K562 treated with DMSO at 1 percent for 4 hours (cell line): ENCODE data around the gene VPS51. TPM values are rescaled to one million over a fixed set of nuclear protein-coding genes. Genes with fewer than 3 reads are reported as not detected.

Experiments used
- total RNA-seq: library from RNA; unstranded; fragments of 300-600 nt; gene quantifications from 2 replicates; pipeline ENCODE4 v1.2.3, GENCODE V29; 2022; ENCODE audit not compliant: insufficient read depth

VPS51 gene
- total RNA-seq: 153 and 168 TPM in 2 replicates

DNA sequence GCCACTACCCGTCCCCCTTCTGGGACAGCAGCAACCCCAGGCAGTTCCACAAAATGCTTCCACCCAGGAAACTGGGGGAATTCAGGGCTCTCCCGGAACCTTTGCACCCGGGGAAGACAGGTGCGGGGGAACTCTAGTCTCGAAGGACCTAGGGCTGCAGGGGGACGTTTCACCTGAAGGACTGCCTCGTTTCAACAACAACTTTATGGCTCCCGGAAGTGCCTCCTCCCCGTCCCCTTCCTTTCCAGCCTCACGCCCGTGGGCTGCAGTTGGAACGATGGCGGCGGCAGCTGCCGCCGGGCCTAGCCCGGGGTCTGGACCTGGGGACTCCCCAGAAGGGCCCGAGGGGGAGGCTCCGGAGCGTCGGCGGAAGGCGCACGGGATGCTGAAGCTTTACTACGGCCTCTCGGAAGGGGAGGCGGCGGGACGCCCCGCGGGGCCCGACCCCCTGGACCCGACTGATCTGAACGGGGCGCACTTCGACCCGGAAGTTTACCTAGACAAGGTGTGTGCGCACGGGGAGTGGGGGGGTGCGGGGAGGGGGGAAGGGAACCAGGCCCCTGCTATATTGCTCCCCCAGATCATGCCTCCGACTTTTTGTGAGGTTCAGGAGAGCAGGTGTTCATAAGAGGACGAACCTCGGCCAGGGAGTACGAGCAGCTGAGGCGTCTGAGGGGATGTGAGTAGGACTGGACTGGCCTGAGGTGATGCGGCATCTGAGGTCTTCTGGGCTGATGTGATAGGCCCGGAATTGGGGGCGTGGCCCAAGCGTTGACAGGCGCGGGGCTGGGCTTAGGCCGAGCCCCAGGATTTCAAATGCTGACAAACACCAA is at the start of gene VPS51:
Gene VPS51 (plus strand): TSS at position 241 of the 833 bp plus-strand sequence. CDS start 37 bp downstream, at position 278.

DNA sequence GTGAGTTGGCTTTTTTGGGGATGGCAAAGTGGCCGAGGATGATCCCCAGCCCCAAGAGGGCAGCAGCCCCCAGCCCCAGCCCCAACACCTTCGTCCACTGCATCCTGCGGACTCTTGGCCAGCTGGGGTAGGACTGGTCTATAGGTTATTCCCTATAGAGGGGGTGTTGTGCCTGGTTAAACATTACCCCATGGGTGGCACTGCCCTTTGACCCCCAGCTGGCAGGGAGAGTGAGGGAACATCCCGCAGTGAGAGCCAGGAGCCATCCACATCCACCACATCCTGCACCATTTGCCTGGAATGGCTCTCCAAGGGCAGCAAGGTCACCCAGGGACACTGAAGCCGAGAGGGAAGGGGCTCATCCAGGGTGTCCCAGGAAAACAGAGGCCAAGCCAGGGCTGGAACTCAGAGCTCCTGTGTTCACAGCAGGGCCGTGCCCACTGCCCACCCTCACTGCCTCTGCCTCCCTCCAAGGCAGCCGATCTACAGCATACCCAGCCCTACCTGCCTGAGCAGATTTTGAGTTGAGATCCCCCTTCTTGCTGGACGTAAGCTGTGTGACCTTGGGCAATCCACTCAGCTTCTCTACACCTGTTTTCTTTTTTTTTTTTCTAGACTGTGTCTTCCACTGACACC is 37.5 kb upstream of the VPS51 start, which contains the start of gene NAALADL1:
Gene NAALADL1 (minus strand): TSS at position 135 of the 636 bp plus-strand sequence. CDS start 32 bp downstream, at position 103.

DNA sequence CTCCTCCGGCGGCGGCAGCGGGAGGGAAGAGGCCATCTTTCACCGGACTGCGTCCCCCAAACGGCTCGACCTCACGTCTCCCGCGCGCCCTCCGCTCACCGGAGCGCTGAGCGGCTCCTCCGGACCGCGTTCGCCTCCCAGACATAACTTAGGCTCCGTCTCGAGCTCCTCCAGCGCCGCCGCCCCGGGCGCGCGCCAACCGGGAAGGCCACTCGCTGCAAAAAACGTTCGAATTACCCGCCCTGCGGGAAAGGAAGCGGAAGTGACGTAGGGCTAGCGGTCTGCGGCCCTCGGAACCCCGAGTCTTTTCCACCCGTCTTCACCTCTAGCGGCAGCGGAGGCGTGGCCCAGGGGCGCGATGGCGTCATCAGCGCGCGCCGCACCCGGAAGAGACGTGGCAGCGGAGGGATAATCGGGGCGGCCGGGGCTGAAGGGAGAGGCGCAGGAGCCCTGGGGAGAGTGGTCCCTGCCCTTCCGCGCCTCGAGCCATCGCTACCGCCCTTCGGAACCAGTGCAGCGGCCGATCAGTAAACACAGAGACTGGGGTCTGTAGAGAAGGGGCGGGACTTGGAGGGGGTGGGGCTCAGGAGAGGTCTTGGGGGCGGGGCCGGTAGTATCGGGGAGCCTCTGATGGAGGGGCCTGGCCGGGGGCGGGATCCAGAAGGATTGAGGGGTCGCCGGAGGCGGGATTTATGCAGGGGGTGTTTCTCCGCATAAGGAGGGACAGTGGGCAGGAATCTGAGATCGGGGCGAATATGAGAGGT is 12.0 kb upstream of the VPS51 start, which contains the start of the genes CDCA5 and ZFPL1:
Gene CDCA5 (minus strand): TSS at position 207 of the 764 bp plus-strand sequence. CDS start 62 bp downstream, at position 145.
Gene ZFPL1 (plus strand): TSS at position 389 of the 764 bp plus-strand sequence. CDS start 477 bp downstream, outside the sequence.

DNA sequence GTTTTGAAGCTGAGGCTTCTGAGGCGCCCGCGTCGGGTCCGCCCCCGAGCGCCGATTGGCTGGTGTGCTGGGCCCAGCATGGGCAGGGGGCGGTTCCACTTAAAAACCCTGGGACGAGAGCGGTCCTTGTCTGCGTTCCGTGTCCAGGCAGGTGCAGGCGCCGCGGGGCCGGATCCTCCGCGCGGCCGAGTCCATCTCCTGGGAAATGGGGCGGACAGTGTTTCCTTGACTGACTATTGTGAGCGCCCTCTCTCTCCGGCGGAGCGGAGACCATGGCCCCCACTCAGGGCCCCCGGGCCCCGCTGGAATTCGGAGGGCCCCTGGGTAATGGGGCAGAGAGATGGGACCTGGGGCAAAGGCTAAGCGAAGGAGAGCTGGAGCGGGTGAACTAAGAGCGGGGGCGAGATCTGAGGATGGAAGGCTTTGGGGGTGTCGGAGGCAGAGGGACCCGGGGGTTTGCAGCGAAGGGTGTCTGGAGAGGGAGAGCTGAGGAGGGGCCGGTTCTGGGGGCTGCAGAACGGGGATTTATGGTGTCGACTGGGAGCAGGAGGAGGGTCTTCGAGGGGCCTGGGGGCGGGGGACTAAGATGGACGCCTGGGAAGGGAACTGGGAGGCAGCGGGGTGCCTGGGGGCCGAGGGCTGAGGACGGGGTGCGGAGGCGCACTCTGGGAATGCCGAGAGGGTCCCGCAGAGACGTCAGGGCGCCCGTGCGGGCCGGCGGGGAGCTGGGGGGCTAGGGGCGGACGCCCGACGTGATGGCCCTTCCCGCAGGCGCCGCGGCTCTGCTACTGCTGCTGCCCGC is 15.9 kb downstream of the VPS51 start, which contains the start of gene TM7SF2:
Gene TM7SF2 (plus strand): TSS at position 129 of the 802 bp plus-strand sequence. CDS start 144 bp downstream, at position 273.

DNA sequence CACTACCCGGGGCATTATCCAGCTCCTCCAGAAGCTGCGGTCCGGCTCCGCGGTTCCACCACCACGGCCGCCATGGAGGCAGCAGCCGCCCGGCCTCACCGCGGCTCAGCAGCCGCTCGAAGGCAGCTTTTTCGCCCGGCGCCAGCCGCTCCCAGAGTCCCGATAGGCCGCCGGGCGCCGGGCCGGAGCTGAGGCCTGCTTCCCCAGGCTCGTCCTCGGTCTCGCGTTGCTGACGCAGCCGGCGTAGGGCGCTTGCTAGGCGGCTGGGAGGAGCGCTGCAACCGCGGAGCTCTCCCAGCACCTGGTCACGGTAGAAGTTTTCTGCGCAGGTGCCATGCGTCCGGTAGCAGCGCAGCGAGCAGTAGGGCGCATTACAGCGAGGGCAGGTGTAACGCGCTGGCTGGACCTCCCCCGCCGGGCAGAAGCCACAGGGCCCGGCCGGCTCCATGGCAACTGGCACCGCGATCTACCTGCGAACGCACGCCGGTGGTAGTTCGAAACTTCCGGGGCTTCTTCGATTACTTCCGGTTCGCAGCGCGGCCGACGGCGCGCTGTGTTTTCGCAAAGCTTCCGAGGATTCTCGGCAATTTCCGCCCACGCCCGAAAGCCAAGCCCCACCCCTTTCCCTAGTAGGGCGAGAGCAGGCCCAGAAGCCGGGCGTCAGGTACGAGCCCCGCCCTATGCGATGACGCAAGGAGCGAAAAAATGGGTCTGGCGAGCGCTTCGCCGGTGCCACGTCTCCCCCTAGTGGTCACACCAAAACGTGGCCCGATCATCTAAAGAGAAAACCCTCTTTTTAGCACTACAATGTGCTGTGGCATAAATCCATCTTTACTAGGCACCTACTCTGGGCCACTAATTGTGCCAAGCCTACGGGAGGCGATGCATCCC is 21.4 kb downstream of the VPS51 start, which contains the start of gene ZNHIT2:
Gene ZNHIT2 (minus strand): TSS at position 496 of the 891 bp plus-strand sequence. CDS start 48 bp downstream, at position 448.

GRCh38 chr11:65121865-65122696 is 26.1 kb downstream of the VPS51 start, which contains the start of the genes FAU and MRPL49:
Gene FAU, minus strand, starts transcription at chr11:65122134. Its CDS starts 321 bp downstream, at chr11:65121813.
Gene MRPL49, plus strand, starts transcription at chr11:65122321. Its CDS starts 26 bp downstream, at chr11:65122347.

DNA sequence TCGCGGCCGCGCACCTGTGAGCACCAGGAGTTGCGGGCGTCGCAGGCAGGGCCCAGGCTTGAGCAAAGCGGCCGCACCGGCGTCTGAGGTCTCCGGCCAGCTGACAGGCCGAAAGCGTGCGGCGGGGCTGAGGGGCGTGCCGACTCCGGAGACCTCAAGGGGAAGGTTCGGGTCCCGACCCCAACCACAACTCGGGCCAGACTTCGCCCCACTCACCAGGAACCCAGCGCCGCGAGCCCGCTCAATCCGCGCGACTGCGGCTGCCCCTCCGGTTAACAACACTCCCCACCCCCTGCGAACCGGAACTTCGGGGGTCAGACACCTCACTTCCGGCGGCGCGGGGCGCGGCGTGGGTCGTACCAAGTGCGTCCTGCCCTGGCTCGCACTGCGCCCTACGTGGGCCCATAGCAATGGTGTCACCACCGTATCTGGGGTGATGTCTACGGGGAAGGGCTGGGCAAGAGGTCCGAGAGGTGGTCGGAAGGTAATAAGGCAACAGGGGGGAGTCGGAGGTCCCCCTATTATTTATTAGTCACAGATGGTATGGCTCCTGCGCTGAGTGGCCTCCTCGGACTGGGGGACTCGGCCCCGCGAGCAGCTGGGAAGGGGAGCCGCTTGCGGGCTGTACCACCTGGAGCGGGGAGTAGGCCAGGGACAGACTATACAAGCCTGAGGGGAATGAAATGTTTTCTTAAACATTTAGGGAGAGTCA is 38.4 kb downstream of the VPS51 start, which contains the start of gene SYVN1:
Gene SYVN1 (minus strand): TSS at position 280 of the 712 bp plus-strand sequence. CDS start 918 bp downstream, outside the sequence.

Other genes with a start within 250 kb of the VPS51 start
- gene EHD1, start 217.6 kb upstream of the VPS51 start, total RNA-seq: 46.2 and 57.9 TPM in 2 replicates
- gene ATG2A, start 179.0 kb upstream of the VPS51 start, total RNA-seq: 28.1 and 38.9 TPM in 2 replicates
- 8.5 and 13.9 TPM in 2 replicates for gene PPP2R5B, start 171.5 kb upstream of the VPS51 start, total RNA-seq
- gene GPHA2, start 160.3 kb upstream of the VPS51 start, total RNA-seq: not detected in 2 replicates
- not detected in 2 replicates for gene MAJIN, start 124.1 kb upstream of the VPS51 start, total RNA-seq
- gene BATF2, start 99.2 kb upstream of the VPS51 start, total RNA-seq: 4.3 and 5.6 TPM in 2 replicates
- gene ARL2, start 82.1 kb upstream of the VPS51 start, total RNA-seq: 166 and 168 TPM in 2 replicates
- gene SNX15, start 68.8 kb upstream of the VPS51 start, total RNA-seq: 33.8 and 37.5 TPM in 2 replicates
- gene SAC3D1, start 55.0 kb upstream of the VPS51 start, total RNA-seq: 50.3 and 51.3 TPM in 2 replicates
- 1.1 TPM in 1 of 2 replicates, not detected in the other for gene NAALADL1, start 37.7 kb upstream of the VPS51 start, total RNA-seq
- 68.8 and 84.7 TPM in 2 replicates for gene CDCA5, start 12.2 kb upstream of the VPS51 start, total RNA-seq
- 61.2 and 79.7 TPM in 2 replicates for gene ZFPL1, start 12.0 kb upstream of the VPS51 start, total RNA-seq
- 16.1 and 16.4 TPM in 2 replicates for gene TM7SF2, start 15.7 kb downstream of the VPS51 start, total RNA-seq
- gene ZNHIT2, start 21.5 kb downstream of the VPS51 start, total RNA-seq: 16.2 and 21.9 TPM in 2 replicates
- gene FAU, start 25.9 kb downstream of the VPS51 start, total RNA-seq: 1,054 and 1,266 TPM in 2 replicates
- gene MRPL49, start 26.1 kb downstream of the VPS51 start, total RNA-seq: 69.2 and 74.8 TPM in 2 replicates
- gene SYVN1, start 38.3 kb downstream of the VPS51 start, total RNA-seq: 43.5 and 53.4 TPM in 2 replicates
- 13.6 and 14.1 TPM in 2 replicates for gene SPDYC, start 74.0 kb downstream of the VPS51 start, total RNA-seq
- 149 and 191 TPM in 2 replicates for gene CAPN1, start 85.7 kb downstream of the VPS51 start, total RNA-seq
- 14.6 and 18.3 TPM in 2 replicates for gene POLA2, start 165.7 kb downstream of the VPS51 start, total RNA-seq
- gene CDC42EP2, start 218.7 kb downstream of the VPS51 start, total RNA-seq: 1.9 and 3.4 TPM in 2 replicates
- 50.7 and 55.1 TPM in 2 replicates for gene DPF2, start 237.6 kb downstream of the VPS51 start, total RNA-seq